Liver (tissue), 9 donors: ENCODE measurements around the gene ZNF746. TPM values are rescaled to one million over a fixed set of nuclear protein-coding genes. Genes with fewer than 3 reads are reported as not detected.

Source experiments
- DNase-seq: peaks from one replicate; pipeline ENCODE4 v3.0.0-alpha.2; 2017; ENCODE audit warnings: low spot score
- H3K27ac ChIP-seq, 2 donors: one replicate each; pipeline ENCODE4 v1.7.0; 2013; ENCODE audit warnings: inconsistent platforms in 2 of 2, low read length in 2 of 2, control low read depth in 1 of 2, low read depth in 1 of 2, mild to moderate bottlenecking in 1 of 2
- H3K27me3 ChIP-seq, 4 donors: one replicate each; pipeline versions ENCODE4 v1.6.1 to v1.7.0; 2013; ENCODE audit warnings: low read length in 3 of 4, inconsistent platforms in 1 of 4, mild to moderate bottlenecking in 1 of 4, moderate library complexity in 1 of 4; ENCODE audit not compliant: control insufficient read depth in 4 of 4, insufficient read depth in 4 of 4
- H3K36me3 ChIP-seq, 4 donors: one replicate each; pipeline versions ENCODE4 v1.6.1 to v1.7.0; 2013; ENCODE audit warnings: low read length in 3 of 4, mild to moderate bottlenecking in 3 of 4, low read depth in 1 of 4, moderate library complexity in 1 of 4; ENCODE audit not compliant: control insufficient read depth in 4 of 4, insufficient read depth in 3 of 4
- H3K4me1 ChIP-seq, 4 donors: one replicate each; pipeline versions ENCODE4 v1.6.1 to v1.7.0; 2013; ENCODE audit warnings: low read length in 3 of 4, mild to moderate bottlenecking in 3 of 4, moderate library complexity in 1 of 4; ENCODE audit not compliant: control insufficient read depth in 4 of 4, insufficient read depth in 4 of 4
- H3K4me3 ChIP-seq, 3 donors: one replicate each; pipeline versions ENCODE4 v1.6.1 to v1.7.0; 2013; ENCODE audit warnings: low read length in 3 of 3, control low read depth in 1 of 3, low read depth in 1 of 3, mild to moderate bottlenecking in 1 of 3
- H3K9ac ChIP-seq, 2 donors: one replicate each; pipeline ENCODE4 v1.7.0; 2013; ENCODE audit warnings: low read length in 2 of 2, mild to moderate bottlenecking in 2 of 2, moderate library complexity in 2 of 2, control low read depth in 1 of 2, low read depth in 1 of 2
- H3K9me3 ChIP-seq, 4 donors: one replicate each; pipeline versions ENCODE4 v1.6.1 to v1.7.0; 2013; ENCODE audit warnings: low read length in 3 of 4; ENCODE audit not compliant: control insufficient read depth in 4 of 4
- EGR1 ChIP-seq, 2 donors: IDR thresholded peaks; 2 replicates each; pipeline ENCODE4 v1.6.1; 2016 to 2018; ENCODE audit warnings: antibody characterized with exemption in 2 of 2, low read depth in 2 of 2
- FOXA1 ChIP-seq: IDR thresholded peaks from 2 replicates; pipeline ENCODE4 v1.6.1; 2016; ENCODE audit warnings: antibody characterized with exemption
- FOXA2 ChIP-seq: IDR thresholded peaks from 2 replicates; pipeline ENCODE4 v1.6.1; 2016; ENCODE audit warnings: antibody characterized with exemption
- GABPA ChIP-seq, 2 donors: IDR thresholded peaks in 1 of 2; conservative IDR thresholded peaks in 1 of 2; 2 replicates each; pipeline ENCODE4 v1.6.1; 2016; ENCODE audit warnings: antibody characterized with exemption in 2 of 2, mild to moderate bottlenecking in 1 of 2, moderate library complexity in 1 of 2
- HNF4A ChIP-seq, 2 donors: conservative IDR thresholded peaks; 2 replicates each; pipeline ENCODE4 v1.6.1; 2016; ENCODE audit warnings: antibody characterized with exemption in 2 of 2, mild to moderate bottlenecking in 2 of 2
- HNF4G ChIP-seq: IDR thresholded peaks from 2 replicates; pipeline ENCODE4 v1.6.1; 2016; ENCODE audit warnings: antibody characterized with exemption
- JUND ChIP-seq, 2 donors: IDR thresholded peaks; 2 replicates each; pipeline ENCODE4 v1.6.1; 2016; ENCODE audit warnings: antibody characterized with exemption in 2 of 2
- NR2F2 ChIP-seq: IDR thresholded peaks from 2 replicates; pipeline ENCODE4 v1.6.1; 2016; ENCODE audit warnings: antibody characterized with exemption
- RAD21 ChIP-seq, 2 donors: IDR thresholded peaks; 2 replicates each; pipeline ENCODE4 v1.6.1; 2016; ENCODE audit warnings: antibody characterized with exemption in 2 of 2, mild to moderate bottlenecking in 2 of 2
- RXRA ChIP-seq, 2 donors: IDR thresholded peaks; 2 replicates each; pipeline ENCODE4 v1.6.1; 2017 to 2018; ENCODE audit warnings: antibody characterized with exemption in 2 of 2, mild to moderate bottlenecking in 1 of 2
- SP1 ChIP-seq: IDR thresholded peaks from 2 replicates; pipeline ENCODE4 v1.6.1; 2018; ENCODE audit warnings: antibody characterized with exemption, mild to moderate bottlenecking
- YY1 ChIP-seq: IDR thresholded peaks from 2 replicates; pipeline ENCODE4 v1.6.1; 2016; ENCODE audit warnings: antibody characterized with exemption, mild to moderate bottlenecking
- WGBS: extraction: QIAGEN DNeasy Blood & Tissue Kit; methylation state at CpG from one replicate; pipeline ENCODE4 v1.1.7; 2013; 5-methylcytosine and 5-hydroxymethylcytosine counted together
- polyA plus RNA-seq, 2 donors: library from polyadenylated mRNA; stranded (reverse) in 1 of 2; unstranded in 1 of 2; fragments of 200-250 nt in 1 of 2; fragments of >200 nt in 1 of 2; fragmentation: Nextera tagmentation in 1 of 2; extraction: Ambion mirVana in 1 of 2; gene quantifications; one replicate each; pipeline versions ENCODE4 v1.2.1 to v1.2.3, GENCODE V29; 2013 to 2015
- total RNA-seq, 2 donors: library from RNA; depleted of rRNA; stranded (reverse); fragments of >200 nt; gene quantifications; one replicate each; pipeline ENCODE4 v1.2.3, GENCODE V29; 2014
- TF ChIP-seq, protein P1 (sequence below): fragments of 150-350 bp; IDR thresholded peaks from 2 replicates; pipeline ENCODE4 v1.5.1; 2017; ENCODE audit warnings: improper control_type of control experiment, low read depth, low read length; ENCODE audit not compliant: missing input control
- TF ChIP-seq, protein P2 (sequence below): IDR thresholded peaks from 2 replicates; pipeline ENCODE4 v1.6.1; 2016; ENCODE audit warnings: antibody characterized with exemption
- TF ChIP-seq, protein P3 (sequence below): IDR thresholded peaks from 2 replicates; pipeline ENCODE4 v1.6.1; 2016; ENCODE audit warnings: antibody characterized with exemption
- TF ChIP-seq, protein P4 (sequence below): IDR thresholded peaks from 2 replicates; pipeline ENCODE4 v1.6.1; 2016; ENCODE audit warnings: antibody characterized with exemption
- TF ChIP-seq, protein P5 (sequence below): IDR thresholded peaks from 2 replicates; pipeline ENCODE4 v1.6.1; 2016; ENCODE audit warnings: antibody characterized with exemption, mild to moderate bottlenecking
- donor health status: healthy.
- donor health status: healthy.
- donor health status: healthy.
- donor health status: healthy.
- donor health status: healthy.

Gene ZNF746
- total RNA-seq (10 to 100 TPM in 1 of 2 donors, 1 to 10 TPM in 1; 10.0 to 13.5 TPM), polyA plus RNA-seq (1 to 10 TPM; 3.8 to 8.5 TPM)

DNA sequence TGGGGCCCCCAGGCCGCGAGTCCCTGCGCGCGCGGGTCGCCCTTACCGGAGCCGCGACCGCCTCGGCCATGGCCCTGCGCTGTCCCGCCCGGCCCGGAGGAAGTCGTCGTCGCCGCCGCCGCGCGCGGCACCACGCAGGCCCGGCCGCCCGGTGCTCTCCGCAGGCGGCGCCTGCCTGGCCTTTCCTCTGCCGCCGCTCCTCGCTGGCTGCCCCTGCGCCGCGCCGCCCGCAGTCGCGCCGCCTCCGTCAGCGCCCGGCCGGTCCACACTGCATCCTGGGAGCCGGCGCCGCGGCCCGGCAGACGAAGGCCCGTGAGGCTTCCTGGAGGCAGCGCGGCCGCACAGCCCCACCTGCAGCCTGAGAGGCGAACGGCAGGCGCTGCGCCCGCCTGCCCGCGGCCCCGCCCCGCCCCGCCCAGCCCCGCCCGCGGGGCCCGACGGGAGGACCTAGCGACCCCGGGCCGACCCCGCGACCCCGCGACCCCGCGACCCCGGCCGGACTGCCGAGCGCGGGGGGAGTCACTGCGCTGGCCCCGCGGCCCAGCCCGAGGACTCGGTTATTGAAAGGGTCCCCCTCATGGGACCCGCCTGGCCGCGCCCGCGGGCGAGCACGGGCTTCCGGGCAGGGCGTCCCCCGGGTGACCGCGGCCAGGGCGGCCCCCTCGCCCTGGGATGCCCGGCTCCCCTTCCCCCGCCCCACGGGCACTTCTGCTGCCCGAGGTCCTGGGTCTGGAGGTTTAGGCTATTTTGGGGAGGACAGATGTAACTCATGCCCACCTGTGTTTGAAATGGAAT lies at the start of gene ZNF746:
TSS of gene ZNF746 (minus strand) at position 343 of the 795 bp plus-strand sequence. CDS start at position 70, 273 bp downstream.
- H3K4me1 ChIP-seq: peaks cover 4 to 32% (median 21%) of the 10 kb centered on the region in 4 donors
- peak within 1 kb of the TSS; percentile 55 to 77 for H3K27ac ChIP-seq
- peak within 1 kb of the TSS; percentile 76 to 80 for H3K9ac ChIP-seq
- no peak for TF ChIP-seq JUND (IDR thresholded peaks at IDR 0.05)
- TF ChIP-seq HNF4G: no peak
- no peak for TF ChIP-seq SP1
- TF ChIP-seq, protein P1, sequence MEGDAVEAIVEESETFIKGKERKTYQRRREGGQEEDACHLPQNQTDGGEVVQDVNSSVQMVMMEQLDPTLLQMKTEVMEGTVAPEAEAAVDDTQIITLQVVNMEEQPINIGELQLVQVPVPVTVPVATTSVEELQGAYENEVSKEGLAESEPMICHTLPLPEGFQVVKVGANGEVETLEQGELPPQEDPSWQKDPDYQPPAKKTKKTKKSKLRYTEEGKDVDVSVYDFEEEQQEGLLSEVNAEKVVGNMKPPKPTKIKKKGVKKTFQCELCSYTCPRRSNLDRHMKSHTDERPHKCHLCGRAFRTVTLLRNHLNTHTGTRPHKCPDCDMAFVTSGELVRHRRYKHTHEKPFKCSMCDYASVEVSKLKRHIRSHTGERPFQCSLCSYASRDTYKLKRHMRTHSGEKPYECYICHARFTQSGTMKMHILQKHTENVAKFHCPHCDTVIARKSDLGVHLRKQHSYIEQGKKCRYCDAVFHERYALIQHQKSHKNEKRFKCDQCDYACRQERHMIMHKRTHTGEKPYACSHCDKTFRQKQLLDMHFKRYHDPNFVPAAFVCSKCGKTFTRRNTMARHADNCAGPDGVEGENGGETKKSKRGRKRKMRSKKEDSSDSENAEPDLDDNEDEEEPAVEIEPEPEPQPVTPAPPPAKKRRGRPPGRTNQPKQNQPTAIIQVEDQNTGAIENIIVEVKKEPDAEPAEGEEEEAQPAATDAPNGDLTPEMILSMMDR: peak; percentile 83
- no peak for TF ChIP-seq EGR1 (IDR thresholded peaks at IDR 0.05; ENCODE audit: low read depth in 2 of 2)
- TF ChIP-seq, protein P2, sequence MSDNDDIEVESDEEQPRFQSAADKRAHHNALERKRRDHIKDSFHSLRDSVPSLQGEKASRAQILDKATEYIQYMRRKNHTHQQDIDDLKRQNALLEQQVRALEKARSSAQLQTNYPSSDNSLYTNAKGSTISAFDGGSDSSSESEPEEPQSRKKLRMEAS: no peak
- peak; percentile 36 to 54 for TF ChIP-seq RAD21 (IDR thresholded peaks at IDR 0.05)
- TF ChIP-seq FOXA1: no peak
- TF ChIP-seq, protein P3, sequence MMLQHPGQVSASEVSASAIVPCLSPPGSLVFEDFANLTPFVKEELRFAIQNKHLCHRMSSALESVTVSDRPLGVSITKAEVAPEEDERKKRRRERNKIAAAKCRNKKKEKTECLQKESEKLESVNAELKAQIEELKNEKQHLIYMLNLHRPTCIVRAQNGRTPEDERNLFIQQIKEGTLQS: no peak
- no peak for TF ChIP-seq RXRA (IDR thresholded peaks at IDR 0.05)
- no peak for TF ChIP-seq GABPA (IDR thresholded peaks at IDR 0.05 in 1 of 2, conservative IDR thresholded peaks at IDR 0.05 in 1 of 2)
- no peak for TF ChIP-seq NR2F2
- TF ChIP-seq, protein P4, sequence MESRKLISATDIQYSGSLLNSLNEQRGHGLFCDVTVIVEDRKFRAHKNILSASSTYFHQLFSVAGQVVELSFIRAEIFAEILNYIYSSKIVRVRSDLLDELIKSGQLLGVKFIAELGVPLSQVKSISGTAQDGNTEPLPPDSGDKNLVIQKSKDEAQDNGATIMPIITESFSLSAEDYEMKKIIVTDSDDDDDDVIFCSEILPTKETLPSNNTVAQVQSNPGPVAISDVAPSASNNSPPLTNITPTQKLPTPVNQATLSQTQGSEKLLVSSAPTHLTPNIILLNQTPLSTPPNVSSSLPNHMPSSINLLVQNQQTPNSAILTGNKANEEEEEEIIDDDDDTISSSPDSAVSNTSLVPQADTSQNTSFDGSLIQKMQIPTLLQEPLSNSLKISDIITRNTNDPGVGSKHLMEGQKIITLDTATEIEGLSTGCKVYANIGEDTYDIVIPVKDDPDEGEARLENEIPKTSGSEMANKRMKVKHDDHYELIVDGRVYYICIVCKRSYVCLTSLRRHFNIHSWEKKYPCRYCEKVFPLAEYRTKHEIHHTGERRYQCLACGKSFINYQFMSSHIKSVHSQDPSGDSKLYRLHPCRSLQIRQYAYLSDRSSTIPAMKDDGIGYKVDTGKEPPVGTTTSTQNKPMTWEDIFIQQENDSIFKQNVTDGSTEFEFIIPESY: no peak
- TF ChIP-seq, protein P5, sequence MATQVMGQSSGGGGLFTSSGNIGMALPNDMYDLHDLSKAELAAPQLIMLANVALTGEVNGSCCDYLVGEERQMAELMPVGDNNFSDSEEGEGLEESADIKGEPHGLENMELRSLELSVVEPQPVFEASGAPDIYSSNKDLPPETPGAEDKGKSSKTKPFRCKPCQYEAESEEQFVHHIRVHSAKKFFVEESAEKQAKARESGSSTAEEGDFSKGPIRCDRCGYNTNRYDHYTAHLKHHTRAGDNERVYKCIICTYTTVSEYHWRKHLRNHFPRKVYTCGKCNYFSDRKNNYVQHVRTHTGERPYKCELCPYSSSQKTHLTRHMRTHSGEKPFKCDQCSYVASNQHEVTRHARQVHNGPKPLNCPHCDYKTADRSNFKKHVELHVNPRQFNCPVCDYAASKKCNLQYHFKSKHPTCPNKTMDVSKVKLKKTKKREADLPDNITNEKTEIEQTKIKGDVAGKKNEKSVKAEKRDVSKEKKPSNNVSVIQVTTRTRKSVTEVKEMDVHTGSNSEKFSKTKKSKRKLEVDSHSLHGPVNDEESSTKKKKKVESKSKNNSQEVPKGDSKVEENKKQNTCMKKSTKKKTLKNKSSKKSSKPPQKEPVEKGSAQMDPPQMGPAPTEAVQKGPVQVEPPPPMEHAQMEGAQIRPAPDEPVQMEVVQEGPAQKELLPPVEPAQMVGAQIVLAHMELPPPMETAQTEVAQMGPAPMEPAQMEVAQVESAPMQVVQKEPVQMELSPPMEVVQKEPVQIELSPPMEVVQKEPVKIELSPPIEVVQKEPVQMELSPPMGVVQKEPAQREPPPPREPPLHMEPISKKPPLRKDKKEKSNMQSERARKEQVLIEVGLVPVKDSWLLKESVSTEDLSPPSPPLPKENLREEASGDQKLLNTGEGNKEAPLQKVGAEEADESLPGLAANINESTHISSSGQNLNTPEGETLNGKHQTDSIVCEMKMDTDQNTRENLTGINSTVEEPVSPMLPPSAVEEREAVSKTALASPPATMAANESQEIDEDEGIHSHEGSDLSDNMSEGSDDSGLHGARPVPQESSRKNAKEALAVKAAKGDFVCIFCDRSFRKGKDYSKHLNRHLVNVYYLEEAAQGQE: no peak
- no peak for TF ChIP-seq FOXA2
- no peak for TF ChIP-seq YY1
- TF ChIP-seq HNF4A (conservative IDR thresholded peaks at IDR 0.05): no peak
- H3K4me3 ChIP-seq: peak within 1 kb of the TSS; percentile 74 to 95 (median 84)
- no peaks in the 10 kb centered on the region for H3K9me3 ChIP-seq
- under 1% methylated on average over 109 of the region's 109 CpGs for WGBS
- DNase-seq: peak; percentile 85
- H3K27me3 ChIP-seq: no peaks in the 10 kb centered on the region
- peaks cover 5 to 13% (median 7%) of the 10 kb centered on the region in 4 donors for H3K36me3 ChIP-seq
